ENCODE results near the gene MMP1.

- TF ChIP-seq MAX (IDR thresholded peaks at IDR 0.05) (no peak), TAF1 (IDR thresholded peaks at IDR 0.05; ENCODE audit: low read depth) (no peak), RAD21 (IDR thresholded peaks at IDR 0.05; ENCODE audit: low read depth) (no peak), EP300 (IDR thresholded peaks at IDR 0.05; ENCODE audit: borderline replicate concordance) (no peak), CREB1 (IDR thresholded peaks at IDR 0.05; ENCODE audit: low read depth) (no peak), USF1 (IDR thresholded peaks at IDR 0.05) (no peak), YY1 (IDR thresholded peaks at IDR 0.05; ENCODE audit: low read depth) (no peak), CEBPB (IDR thresholded peaks at IDR 0.05) (no peak), TEAD4 (IDR thresholded peaks at IDR 0.05) (no peak), TCF12 (IDR thresholded peaks at IDR 0.05; ENCODE audit: low read depth) (no peak), NFIC (IDR thresholded peaks at IDR 0.05) (no peak), FOXM1 (IDR thresholded peaks at IDR 0.05; ENCODE audit: borderline replicate concordance, low read depth) (no peak), ZBTB7A (IDR thresholded peaks at IDR 0.05; ENCODE audit: low read depth) (no peak)
- TF ChIP-seq, protein P1, sequence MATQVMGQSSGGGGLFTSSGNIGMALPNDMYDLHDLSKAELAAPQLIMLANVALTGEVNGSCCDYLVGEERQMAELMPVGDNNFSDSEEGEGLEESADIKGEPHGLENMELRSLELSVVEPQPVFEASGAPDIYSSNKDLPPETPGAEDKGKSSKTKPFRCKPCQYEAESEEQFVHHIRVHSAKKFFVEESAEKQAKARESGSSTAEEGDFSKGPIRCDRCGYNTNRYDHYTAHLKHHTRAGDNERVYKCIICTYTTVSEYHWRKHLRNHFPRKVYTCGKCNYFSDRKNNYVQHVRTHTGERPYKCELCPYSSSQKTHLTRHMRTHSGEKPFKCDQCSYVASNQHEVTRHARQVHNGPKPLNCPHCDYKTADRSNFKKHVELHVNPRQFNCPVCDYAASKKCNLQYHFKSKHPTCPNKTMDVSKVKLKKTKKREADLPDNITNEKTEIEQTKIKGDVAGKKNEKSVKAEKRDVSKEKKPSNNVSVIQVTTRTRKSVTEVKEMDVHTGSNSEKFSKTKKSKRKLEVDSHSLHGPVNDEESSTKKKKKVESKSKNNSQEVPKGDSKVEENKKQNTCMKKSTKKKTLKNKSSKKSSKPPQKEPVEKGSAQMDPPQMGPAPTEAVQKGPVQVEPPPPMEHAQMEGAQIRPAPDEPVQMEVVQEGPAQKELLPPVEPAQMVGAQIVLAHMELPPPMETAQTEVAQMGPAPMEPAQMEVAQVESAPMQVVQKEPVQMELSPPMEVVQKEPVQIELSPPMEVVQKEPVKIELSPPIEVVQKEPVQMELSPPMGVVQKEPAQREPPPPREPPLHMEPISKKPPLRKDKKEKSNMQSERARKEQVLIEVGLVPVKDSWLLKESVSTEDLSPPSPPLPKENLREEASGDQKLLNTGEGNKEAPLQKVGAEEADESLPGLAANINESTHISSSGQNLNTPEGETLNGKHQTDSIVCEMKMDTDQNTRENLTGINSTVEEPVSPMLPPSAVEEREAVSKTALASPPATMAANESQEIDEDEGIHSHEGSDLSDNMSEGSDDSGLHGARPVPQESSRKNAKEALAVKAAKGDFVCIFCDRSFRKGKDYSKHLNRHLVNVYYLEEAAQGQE (IDR thresholded peaks at IDR 0.05; ENCODE audit: low read depth), result no peak
These were observed 40.0 kb downstream of the MMP1 start for GRCh38 chr11:102757823-102758549.
